AG09319 (cell line): ENCODE data around the gene CTNND2.
"Not testable (repeated sequence)": the region's sequence is repeated elsewhere in the genome, so short reads cannot be mapped to it uniquely, and the experiment has no call there.

Experiments
- DNase-seq: peaks from one replicate; pipeline ENCODE4 v3.0.0-alpha.2; 2010; ENCODE audit warnings: low read depth; ENCODE audit errors: extremely low read depth
- TF ChIP-seq, protein P1 (sequence below): IDR thresholded peaks from 2 replicates; pipeline ENCODE4 v1.5.1; 2011; ENCODE audit warnings: low read depth, mild to moderate bottlenecking, inconsistent platforms, low read length, moderate library complexity

The CTNND2 gene

GRCh38 chr5:11026543-11026942, 877.7 kb downstream of the CTNND2 start:
- no peak for DNase-seq
- TF ChIP-seq, protein P1, sequence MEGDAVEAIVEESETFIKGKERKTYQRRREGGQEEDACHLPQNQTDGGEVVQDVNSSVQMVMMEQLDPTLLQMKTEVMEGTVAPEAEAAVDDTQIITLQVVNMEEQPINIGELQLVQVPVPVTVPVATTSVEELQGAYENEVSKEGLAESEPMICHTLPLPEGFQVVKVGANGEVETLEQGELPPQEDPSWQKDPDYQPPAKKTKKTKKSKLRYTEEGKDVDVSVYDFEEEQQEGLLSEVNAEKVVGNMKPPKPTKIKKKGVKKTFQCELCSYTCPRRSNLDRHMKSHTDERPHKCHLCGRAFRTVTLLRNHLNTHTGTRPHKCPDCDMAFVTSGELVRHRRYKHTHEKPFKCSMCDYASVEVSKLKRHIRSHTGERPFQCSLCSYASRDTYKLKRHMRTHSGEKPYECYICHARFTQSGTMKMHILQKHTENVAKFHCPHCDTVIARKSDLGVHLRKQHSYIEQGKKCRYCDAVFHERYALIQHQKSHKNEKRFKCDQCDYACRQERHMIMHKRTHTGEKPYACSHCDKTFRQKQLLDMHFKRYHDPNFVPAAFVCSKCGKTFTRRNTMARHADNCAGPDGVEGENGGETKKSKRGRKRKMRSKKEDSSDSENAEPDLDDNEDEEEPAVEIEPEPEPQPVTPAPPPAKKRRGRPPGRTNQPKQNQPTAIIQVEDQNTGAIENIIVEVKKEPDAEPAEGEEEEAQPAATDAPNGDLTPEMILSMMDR: no peak

DNA sequence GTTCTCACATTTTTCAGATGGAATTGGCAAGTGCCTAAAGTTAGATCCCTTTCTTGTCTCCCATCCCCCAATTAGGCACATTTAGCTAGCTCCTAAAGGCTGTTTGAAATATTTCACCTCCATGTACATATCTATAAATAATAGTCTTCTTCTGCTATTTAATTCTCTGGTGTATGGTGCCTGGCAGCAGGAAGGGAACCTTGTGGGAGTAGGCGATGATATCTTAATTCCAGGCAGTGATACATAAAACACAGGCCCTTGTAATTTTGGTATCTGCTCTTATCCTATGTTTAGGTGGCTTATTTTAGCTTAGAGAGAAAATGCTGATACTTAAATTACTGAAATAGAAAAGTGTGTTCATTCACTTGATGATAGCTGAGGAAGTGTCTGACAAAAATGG, 880.3 kb downstream of the CTNND2 start:
- no peak for DNase-seq
- TF ChIP-seq, protein P1: no peak

DNA sequence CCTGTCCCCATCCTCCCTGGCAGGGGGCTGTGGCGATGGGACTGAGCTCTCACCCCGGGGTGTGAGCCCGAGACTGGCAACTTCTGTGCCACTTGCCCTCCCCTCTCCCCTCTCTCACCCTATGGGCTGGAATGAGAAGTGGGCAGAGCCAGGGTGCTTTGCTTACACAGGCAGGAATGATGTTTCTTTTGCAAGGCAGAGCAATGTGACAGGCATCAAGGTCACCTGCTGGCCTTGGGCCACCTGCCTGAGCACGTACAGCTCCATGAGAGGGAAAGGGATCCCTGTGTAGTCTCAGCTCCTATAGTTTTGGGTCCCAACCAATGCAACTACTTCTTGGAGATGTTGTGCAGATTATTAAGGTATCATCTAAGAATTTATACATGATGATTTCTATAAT, 890.5 kb downstream of the CTNND2 start:
- TF ChIP-seq, protein P1: no peak
- DNase-seq: no peak

- no peak for DNase-seq
- TF ChIP-seq, protein P1: no peak
These were observed 892.0 kb downstream of the CTNND2 start for GRCh38 chr5:11012295-11012694.

- TF ChIP-seq, protein P1: no peak
- no peak for DNase-seq
These were observed 893.6 kb downstream of the CTNND2 start for GRCh38 chr5:11010429-11011210.

DNA sequence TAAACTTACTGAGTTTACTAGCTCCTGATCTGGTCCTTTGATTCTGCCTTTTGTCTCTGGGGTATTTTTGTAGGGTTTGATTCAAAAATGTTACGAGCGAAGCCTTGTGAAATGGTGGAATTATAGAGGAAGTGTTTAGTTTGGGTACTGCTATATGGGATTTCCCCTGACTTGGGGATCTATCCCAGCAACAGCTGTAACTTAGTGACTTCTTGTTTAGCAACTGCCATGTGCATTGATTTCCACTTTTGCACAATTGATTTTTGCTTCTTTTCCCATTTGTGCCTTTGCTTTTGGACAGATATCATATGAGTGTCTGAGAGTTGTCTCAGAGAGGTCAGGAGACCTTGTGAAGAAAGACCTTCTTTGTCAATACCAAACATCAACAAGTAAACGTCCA, 894.7 kb downstream of the CTNND2 start:
- no peak for DNase-seq
- TF ChIP-seq, protein P1: no peak

- TF ChIP-seq, protein P1: no peak
- DNase-seq: no peak
These were observed 896.9 kb downstream of the CTNND2 start for GRCh38 chr5:11007269-11007870.

GRCh38 chr5:11004523-11004922, 899.7 kb downstream of the CTNND2 start:
- not testable (repeated sequence) for DNase-seq
